ENCODE data around the gene SEC24C.
"Not testable (repeated sequence)": the region's sequence is repeated elsewhere in the genome, so short reads cannot be mapped to it uniquely, and the experiment has no call there.

SEC24C gene

GRCh38 chr10:73768881-73769280 is 24.7 kb downstream of the SEC24C start:
- DNase-seq = no peak

- no peak for DNase-seq
These were observed 25.2 kb downstream of the SEC24C start for GRCh38 chr10:73769396-73769795.

- peak in 18 of 51 donors; percentile 53 to 91 (median 84) for DNase-seq
These were observed 27.6 kb downstream of the SEC24C start for GRCh38 chr10:73771722-73772280.

GRCh38 chr10:73772281-73773151 is 28.3 kb downstream of the SEC24C start:
- peak; percentile 54 to 95 (median 82) for DNase-seq

- peak in 10 of 51 donors; percentile 8 to 62 (median 38) for DNase-seq
These were observed 29.1 kb downstream of the SEC24C start for GRCh38 chr10:73773152-73773879.

GRCh38 chr10:73774637-73775036 is 30.5 kb downstream of the SEC24C start:
- DNase-seq = no peak

DNA sequence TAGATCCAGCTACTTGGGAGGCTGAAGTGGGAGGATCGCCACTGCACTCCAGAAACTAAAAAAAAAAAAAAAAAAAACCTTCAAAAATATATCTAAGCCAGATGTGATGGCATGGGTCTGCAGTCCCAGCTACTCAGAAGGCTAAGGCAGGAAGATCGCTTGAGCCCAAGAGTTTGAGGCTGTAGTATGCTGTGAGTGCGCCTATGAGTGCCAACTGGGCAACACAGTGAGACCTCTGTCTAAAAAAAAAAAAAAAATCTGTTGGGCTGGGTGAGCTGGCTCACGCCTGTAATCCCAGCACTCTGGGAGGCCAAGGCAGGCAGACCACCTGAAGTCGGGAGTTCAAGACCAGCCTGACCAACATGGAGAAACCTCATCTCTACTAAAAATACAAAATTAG is 34.8 kb downstream of the SEC24C start:
- no peak for DNase-seq

GRCh38 chr10:73779539-73780197 is 35.5 kb downstream of the SEC24C start:
- no peak for DNase-seq

- no peak for DNase-seq
These were observed 36.1 kb downstream of the SEC24C start for GRCh38 chr10:73780301-73780700.

GRCh38 chr10:73780966-73781365 is 36.8 kb downstream of the SEC24C start:
- DNase-seq = no peak

GRCh38 chr10:73781548-73781878 is 37.3 kb downstream of the SEC24C start:
- DNase-seq = no peak

- peak; percentile 40 to 93 (median 84) for DNase-seq
These were observed 37.9 kb downstream of the SEC24C start, which contains the start of gene CHCHD1 for GRCh38 chr10:73781879-73782748. Gene CHCHD1, plus strand, starts transcription at chr10:73782048. Its CDS starts 28 bp downstream, at chr10:73782076.

- no peak for DNase-seq
These were observed 38.5 kb downstream of the SEC24C start for GRCh38 chr10:73782749-73783085.

GRCh38 chr10:73785211-73785720 is 41.1 kb downstream of the SEC24C start, which contains the start of gene ZSWIM8:
Gene ZSWIM8, plus strand, starts transcription at chr10:73785606. Its CDS starts 273 bp downstream, at chr10:73785879.
- DNase-seq = peak; percentile 50 to 98 (median 91)

DNA sequence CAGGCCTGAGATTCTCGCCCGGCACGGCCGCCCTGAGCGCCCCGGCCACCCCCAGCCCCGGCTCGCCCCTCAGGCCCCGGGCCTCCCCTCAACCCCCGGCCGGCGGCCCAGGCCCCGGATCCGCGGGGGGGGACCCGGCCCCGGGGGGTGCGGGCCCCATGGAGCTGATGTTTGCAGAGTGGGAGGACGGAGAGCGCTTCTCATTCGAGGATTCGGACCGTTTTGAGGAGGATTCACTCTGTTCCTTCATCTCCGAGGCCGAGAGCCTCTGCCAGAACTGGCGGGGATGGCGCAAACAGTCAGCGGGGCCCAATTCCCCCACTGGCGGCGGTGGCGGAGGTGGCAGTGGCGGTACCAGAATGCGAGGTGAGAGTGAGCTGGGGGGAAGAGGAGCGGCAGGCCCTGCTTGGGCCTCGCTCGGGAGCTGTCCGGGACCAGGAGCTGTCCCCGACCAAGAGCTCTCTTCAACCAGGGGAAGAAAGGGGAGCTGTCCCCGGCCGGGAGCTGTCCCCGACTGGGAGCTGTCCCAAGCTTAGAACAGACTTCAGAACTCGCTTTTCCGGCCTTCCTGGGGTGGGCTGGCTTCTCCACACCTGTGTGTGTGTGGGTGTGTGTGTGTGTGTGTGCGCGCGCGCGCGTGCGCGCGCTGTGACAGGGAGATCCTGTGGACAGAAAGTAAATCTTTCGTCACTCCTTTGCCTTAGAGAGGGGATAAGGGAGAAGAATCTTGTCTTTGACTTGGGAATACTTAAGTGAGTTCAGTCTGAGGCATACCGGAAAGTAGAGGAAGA is 41.7 kb downstream of the SEC24C start:
- peak in 5 of 51 donors; percentile 2 to 50 (median 34) for DNase-seq

DNA sequence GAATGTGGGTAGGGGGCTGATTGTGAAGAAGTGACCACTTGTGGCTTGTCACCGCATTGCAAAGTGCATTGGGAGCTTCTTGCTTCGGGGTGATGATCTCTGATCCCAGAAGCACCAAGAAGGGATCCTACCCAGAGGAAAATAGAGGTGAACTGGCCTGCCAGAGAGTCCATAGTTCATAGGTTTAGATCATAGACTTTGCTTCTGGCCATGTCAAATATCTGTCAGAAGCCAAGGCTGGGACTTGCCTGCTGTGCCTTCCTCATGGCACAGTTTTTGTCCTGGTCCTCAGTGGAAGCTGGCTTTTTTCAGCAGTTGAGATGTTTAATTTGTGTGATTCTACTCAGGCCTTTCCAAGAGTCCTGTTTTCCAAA is 42.3 kb downstream of the SEC24C start:
- no peak for DNase-seq

- not testable (repeated sequence) for DNase-seq
These were observed 43.0 kb downstream of the SEC24C start for GRCh38 chr10:73787031-73787800.

DNA sequence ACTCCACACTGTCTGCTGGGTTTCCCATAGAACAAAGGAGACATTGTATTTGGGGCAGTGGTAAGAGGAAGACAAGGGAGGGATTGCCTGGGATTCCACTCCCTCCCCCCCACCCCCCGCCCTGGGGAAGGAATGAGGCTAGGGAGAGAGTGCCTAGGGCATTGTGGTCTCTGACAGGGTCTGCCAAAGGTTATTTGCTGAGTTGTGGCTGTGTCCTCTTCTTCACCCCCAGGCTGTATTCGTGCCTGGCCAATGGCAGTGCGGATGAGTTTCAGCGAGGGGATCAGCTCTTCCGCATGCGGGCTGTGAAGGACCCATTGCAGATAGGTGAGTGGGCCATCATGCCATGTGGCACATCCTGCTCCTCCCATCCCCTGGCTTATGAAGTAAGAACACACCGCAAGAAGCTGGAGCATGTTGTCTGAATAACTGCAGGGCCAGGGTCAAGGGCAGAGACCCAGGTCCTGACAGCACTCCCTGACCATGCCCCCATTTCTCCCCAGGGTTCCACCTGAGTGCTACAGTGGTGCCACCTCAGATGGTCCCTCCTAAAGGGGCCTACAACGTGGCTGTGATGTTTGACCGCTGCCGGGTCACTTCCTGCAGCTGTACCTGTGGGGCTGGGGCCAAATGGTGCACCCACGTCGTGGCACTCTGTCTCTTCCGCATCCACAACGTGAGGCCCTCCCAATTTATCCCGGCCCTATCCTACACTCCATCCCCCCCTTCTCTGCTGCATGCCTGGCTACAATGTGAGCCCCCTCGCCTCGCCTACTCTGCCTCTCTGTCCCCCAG is 44.9 kb downstream of the SEC24C start:
- DNase-seq = no peak

Measured in hypothalamus (tissue), 51 donors.